Measurements from ENCODE around the gene RACGAP1.

GRCh38 chr12:50041962-50042361 is 16.7 kb upstream of the RACGAP1 start:
- TF ChIP-seq, protein P1, sequence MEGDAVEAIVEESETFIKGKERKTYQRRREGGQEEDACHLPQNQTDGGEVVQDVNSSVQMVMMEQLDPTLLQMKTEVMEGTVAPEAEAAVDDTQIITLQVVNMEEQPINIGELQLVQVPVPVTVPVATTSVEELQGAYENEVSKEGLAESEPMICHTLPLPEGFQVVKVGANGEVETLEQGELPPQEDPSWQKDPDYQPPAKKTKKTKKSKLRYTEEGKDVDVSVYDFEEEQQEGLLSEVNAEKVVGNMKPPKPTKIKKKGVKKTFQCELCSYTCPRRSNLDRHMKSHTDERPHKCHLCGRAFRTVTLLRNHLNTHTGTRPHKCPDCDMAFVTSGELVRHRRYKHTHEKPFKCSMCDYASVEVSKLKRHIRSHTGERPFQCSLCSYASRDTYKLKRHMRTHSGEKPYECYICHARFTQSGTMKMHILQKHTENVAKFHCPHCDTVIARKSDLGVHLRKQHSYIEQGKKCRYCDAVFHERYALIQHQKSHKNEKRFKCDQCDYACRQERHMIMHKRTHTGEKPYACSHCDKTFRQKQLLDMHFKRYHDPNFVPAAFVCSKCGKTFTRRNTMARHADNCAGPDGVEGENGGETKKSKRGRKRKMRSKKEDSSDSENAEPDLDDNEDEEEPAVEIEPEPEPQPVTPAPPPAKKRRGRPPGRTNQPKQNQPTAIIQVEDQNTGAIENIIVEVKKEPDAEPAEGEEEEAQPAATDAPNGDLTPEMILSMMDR (IDR thresholded peaks at IDR 0.05): no peak
- TF ChIP-seq POLR2A (IDR thresholded peaks at IDR 0.05): no peak
